Mesenchymal stem cell (in vitro differentiated cells and primary cell): ENCODE results near the gene NIPA2.

Source experiments
- DNase-seq: peaks from one replicate; pipeline ENCODE4 v3.0.0-alpha.2; 2013
- H2AFZ ChIP-seq: one replicate; pipeline ENCODE4 v1.6.1; 2013; ENCODE audit warnings: low read depth, mild to moderate bottlenecking, control low read depth, inconsistent platforms, low read length, moderate library complexity
- H2AK5ac ChIP-seq: 2 replicates; pipeline ENCODE4 v1.6.1; 2013; ENCODE audit warnings: low read length, moderate library complexity, mild to moderate bottlenecking, inconsistent platforms; ENCODE audit not compliant: severe bottlenecking
- H2BK120ac ChIP-seq: one replicate; pipeline ENCODE4 v1.6.1; 2013; ENCODE audit warnings: low read depth, mild to moderate bottlenecking, inconsistent platforms, low read length, moderate library complexity
- H2BK12ac ChIP-seq, 2 experiments: one replicate each; pipeline ENCODE4 v1.6.1; 2013; ENCODE audit warnings: inconsistent platforms in 2 of 2, low read length in 2 of 2, mild to moderate bottlenecking in 2 of 2, moderate library complexity in 2 of 2, control low read depth in 1 of 2
- H2BK15ac ChIP-seq: one replicate; pipeline ENCODE4 v1.6.1; 2013; ENCODE audit warnings: mild to moderate bottlenecking, low read depth, inconsistent platforms; ENCODE audit not compliant: poor library complexity, severe bottlenecking
- H2BK5ac ChIP-seq: 2 replicates; pipeline ENCODE4 v1.6.1; 2013; ENCODE audit warnings: low read depth, mild to moderate bottlenecking, low read length, control low read depth, inconsistent platforms; ENCODE audit not compliant: poor library complexity, severe bottlenecking
- H3K14ac ChIP-seq, 2 experiments: one replicate each; pipeline ENCODE4 v1.6.1; 2013; ENCODE audit warnings: inconsistent platforms in 2 of 2, low read length in 2 of 2, control low read depth in 1 of 2, mild to moderate bottlenecking in 1 of 2, moderate library complexity in 1 of 2
- H3K18ac ChIP-seq, 2 experiments: one replicate each; pipeline ENCODE4 v1.6.1; 2013; ENCODE audit warnings: inconsistent platforms in 2 of 2, low read length in 2 of 2, control low read depth in 1 of 2, low read depth in 1 of 2, mild to moderate bottlenecking in 1 of 2
- H3K23ac ChIP-seq, 2 experiments: one replicate each; pipeline ENCODE4 v1.6.1; 2013; ENCODE audit warnings: inconsistent platforms in 2 of 2, low read length in 2 of 2, mild to moderate bottlenecking in 2 of 2, moderate library complexity in 2 of 2, control low read depth in 1 of 2
- H3K27ac ChIP-seq: 2 replicates; pipeline ENCODE4 v1.5.1; 2013; ENCODE audit warnings: mild to moderate bottlenecking, moderate library complexity, low read length, control low read depth, inconsistent platforms; ENCODE audit not compliant: poor library complexity, severe bottlenecking
- H3K27me3 ChIP-seq, 2 experiments: 2 replicates each; pipeline versions ENCODE4 v1.6.1 to v1.7.0; 2013; ENCODE audit warnings: low read length in 2 of 2, mild to moderate bottlenecking in 2 of 2, moderate library complexity in 2 of 2, control low read depth in 1 of 2, inconsistent platforms in 1 of 2; ENCODE audit not compliant: control insufficient read depth in 1 of 2, insufficient read depth in 1 of 2
- H3K36me3 ChIP-seq, 2 experiments: 2 replicates each; pipeline versions ENCODE4 v1.6.1 to v1.7.0; 2013; ENCODE audit warnings: low read length in 2 of 2, control low read depth in 1 of 2, inconsistent platforms in 1 of 2, low read depth in 1 of 2, mild to moderate bottlenecking in 1 of 2; ENCODE audit not compliant: insufficient read depth in 2 of 2, control insufficient read depth in 1 of 2
- H3K4ac ChIP-seq, 2 experiments: one replicate each; pipeline ENCODE4 v1.6.1; 2013; ENCODE audit warnings: inconsistent platforms in 2 of 2, low read length in 2 of 2, mild to moderate bottlenecking in 2 of 2, moderate library complexity in 2 of 2, control low read depth in 1 of 2, low read depth in 1 of 2
- H3K4me1 ChIP-seq: 2 replicates; pipeline ENCODE4 v1.6.1; 2013; ENCODE audit warnings: low read depth, low read length, control low read depth; ENCODE audit not compliant: control insufficient read depth, insufficient read depth
- H3K4me2 ChIP-seq: 2 replicates; pipeline ENCODE4 v1.6.1; 2013; ENCODE audit warnings: low read length, mild to moderate bottlenecking, inconsistent platforms; ENCODE audit not compliant: poor library complexity, severe bottlenecking
- H3K4me3 ChIP-seq, 2 experiments: 2 replicates each; pipeline versions ENCODE4 v1.5.1 to v1.7.0; 2013; ENCODE audit warnings: low read length in 2 of 2, mild to moderate bottlenecking in 2 of 2, control low read depth in 1 of 2, low read depth in 1 of 2; ENCODE audit not compliant: insufficient read depth in 1 of 2
- H3K79me1 ChIP-seq: replicated peaks from 2 replicates; pipeline ENCODE4 v1.6.1; 2013; ENCODE audit warnings: mild to moderate bottlenecking, control low read depth, low read length, inconsistent platforms; ENCODE audit not compliant: poor library complexity, severe bottlenecking
- H3K9ac ChIP-seq: 2 replicates; pipeline ENCODE4 v1.7.0; 2013; ENCODE audit warnings: mild to moderate bottlenecking, low read length, moderate library complexity
- H3K9me3 ChIP-seq: 2 replicates; pipeline ENCODE4 v1.7.0; 2013; ENCODE audit warnings: mild to moderate bottlenecking, low read length; ENCODE audit not compliant: control insufficient read depth
- H4K8ac ChIP-seq: one replicate; pipeline ENCODE4 v1.6.1; 2013; ENCODE audit warnings: inconsistent platforms, mild to moderate bottlenecking, low read length, moderate library complexity
- H4K91ac ChIP-seq: one replicate; pipeline ENCODE4 v1.6.1; 2013; ENCODE audit warnings: mild to moderate bottlenecking, low read length, inconsistent platforms
- WGBS: methylation state at CpG from one replicate; pipeline ENCODE4 v1.1.7; 2013; ENCODE audit warnings: mixed read lengths; 5-methylcytosine and 5-hydroxymethylcytosine counted together

The NIPA2 gene

GRCh38 chr15:22827125-22827524 lies 11.3 kb upstream of the NIPA2 start:
- H3K4me1 ChIP-seq, result no peaks in the 10 kb centered on the region
- no peak overlapping the region for H3K9ac ChIP-seq
- H3K4ac ChIP-seq, result no peak overlapping the region
- no peaks in the 10 kb centered on the region for H3K9me3 ChIP-seq
- H2BK5ac ChIP-seq, result no peak overlapping the region
- H3K4me2 ChIP-seq, result no peak overlapping the region
- H4K91ac ChIP-seq, result no peak overlapping the region
- H2AK5ac ChIP-seq, result no peak overlapping the region
- 60% methylated on average over 1 of the region's 1 CpG for WGBS
- H3K18ac ChIP-seq, result peak overlapping the region in 1 of 2 experiments; percentile 14
- no peak overlapping the region for H3K27ac ChIP-seq
- DNase-seq, result no peak
- H4K8ac ChIP-seq, result no peak overlapping the region
- H3K23ac ChIP-seq, result no peak overlapping the region
- no peak overlapping the region for H2BK15ac ChIP-seq
- no peak overlapping the region for H2AFZ ChIP-seq
- no peak overlapping the region for H3K4me3 ChIP-seq
- no peak overlapping the region for H2BK120ac ChIP-seq
- peaks cover 22 to 30% of the 10 kb centered on the region in 2 experiments for H3K36me3 ChIP-seq
- no peak overlapping the region for H2BK12ac ChIP-seq
- H3K79me1 ChIP-seq, result peaks cover 3% of the 10 kb centered on the region
- H3K14ac ChIP-seq, result no peak overlapping the region
- no peaks in the 10 kb centered on the region for H3K27me3 ChIP-seq

- Histone ChIP-seq H2BK5ac (no peak overlapping the region), H3K14ac (no peak overlapping the region), H3K27ac (no peak overlapping the region), H2BK12ac (no peak overlapping the region), H3K27me3 (no peaks in the 10 kb centered on the region), H3K4me1 (no peaks in the 10 kb centered on the region), H3K4ac (no peak overlapping the region), H4K91ac (no peak overlapping the region), H2BK15ac (no peak overlapping the region), H3K9me3 (no peaks in the 10 kb centered on the region), H2AK5ac (no peak overlapping the region), H3K23ac (no peak overlapping the region), H3K9ac (no peak overlapping the region), H3K4me2 (no peak overlapping the region), H2AFZ (no peak overlapping the region), H3K36me3 (peaks cover 6 to 7% of the 10 kb centered on the region in 2 experiments), H3K79me1 (peaks cover 3% of the 10 kb centered on the region), H4K8ac (no peak overlapping the region), H2BK120ac (no peak overlapping the region), H3K4me3 (no peak overlapping the region), H3K18ac (no peak overlapping the region)
- DNase-seq, result peak; percentile 38
- no CpG with 5 or more reads among the region's 1 CpG for WGBS
Measured at GRCh38 chr15:22831473-22831872, 7.0 kb upstream of the NIPA2 start.

- peak overlapping the region in 1 of 2 experiments; percentile 21 for H3K23ac ChIP-seq
- peaks cover 5 to 13% of the 10 kb centered on the region in 2 experiments for H3K36me3 ChIP-seq
- H3K9me3 ChIP-seq, result no peaks in the 10 kb centered on the region
- H3K79me1 ChIP-seq, result no peaks in the 10 kb centered on the region
- no peak overlapping the region for H2BK12ac ChIP-seq
- peak overlapping the region; percentile 50 to 88 for H3K18ac ChIP-seq
- H3K4me2 ChIP-seq, result peak overlapping the region; percentile 84
- peak overlapping the region; percentile 83 for H2AFZ ChIP-seq
- WGBS, result 7% methylated on average over 12 of the region's 16 CpGs
- H2AK5ac ChIP-seq, result no peak overlapping the region
- H3K4me3 ChIP-seq, result peak overlapping the region; percentile 94 to 98
- no peaks in the 10 kb centered on the region for H3K27me3 ChIP-seq
- H2BK15ac ChIP-seq, result peak overlapping the region; percentile 30
- H2BK120ac ChIP-seq, result peak overlapping the region; percentile 37
- H3K4ac ChIP-seq, result peak overlapping the region in 1 of 2 experiments; percentile 45
- peak; percentile 26 for DNase-seq
- H3K4me1 ChIP-seq, result peaks cover 4% of the 10 kb centered on the region
- H4K91ac ChIP-seq, result no peak overlapping the region
- peak overlapping the region; percentile 99 for H3K9ac ChIP-seq
- no peak overlapping the region for H4K8ac ChIP-seq
- no peak overlapping the region for H2BK5ac ChIP-seq
- no peak overlapping the region for H3K14ac ChIP-seq
- H3K27ac ChIP-seq, result peak overlapping the region; percentile 46
Measured at GRCh38 chr15:22839046-22839695, 705 bp downstream of the NIPA2 start.

GRCh38 chr15:22844421-22845288 lies 6.2 kb downstream of the NIPA2 start:
- H3K4me2 ChIP-seq, result no peak overlapping the region
- H2AFZ ChIP-seq, result no peak overlapping the region
- H3K9me3 ChIP-seq, result no peaks in the 10 kb centered on the region
- peak overlapping the region; percentile 19 for H3K9ac ChIP-seq
- no peak overlapping the region for H2BK15ac ChIP-seq
- 90% methylated on average over 18 of the region's 19 CpGs for WGBS
- no peak overlapping the region for H2BK5ac ChIP-seq
- no peak overlapping the region for H3K4me3 ChIP-seq
- H2BK12ac ChIP-seq, result no peak overlapping the region
- no peak for DNase-seq
- H2BK120ac ChIP-seq, result no peak overlapping the region
- H3K4me1 ChIP-seq, result peaks cover 11% of the 10 kb centered on the region
- H4K8ac ChIP-seq, result no peak overlapping the region
- no peaks in the 10 kb centered on the region for H3K27me3 ChIP-seq
- H3K23ac ChIP-seq, result no peak overlapping the region
- H3K79me1 ChIP-seq, result peaks cover 2% of the 10 kb centered on the region
- no peak overlapping the region for H3K14ac ChIP-seq
- no peak overlapping the region for H4K91ac ChIP-seq
- H3K36me3 ChIP-seq, result peaks cover 18 to 50% of the 10 kb centered on the region in 2 experiments
- H3K27ac ChIP-seq, result peak overlapping the region; percentile 45
- no peak overlapping the region for H3K18ac ChIP-seq
- H3K4ac ChIP-seq, result no peak overlapping the region
- peak overlapping the region; percentile 54 for H2AK5ac ChIP-seq
